GM12878 (cell line): ENCODE measurements around the gene TMEM254. TPM values are rescaled to one million over a fixed set of nuclear protein-coding genes. Genes with fewer than 3 reads are reported as not detected.

Experiments
- ATAC-seq: fragments of 200-7000 bp; cut with Tn5 transposase; 3 replicates; pipeline ENCODE4 v1.9.1; 2020; ENCODE audit warnings: mild to moderate bottlenecking, moderate library complexity
- BruUV-seq: library from RNA; stranded (reverse); fragments of 400-500 nt; replicated peaks from 2 replicates; lab custom pipeline; 2021; lab: Mats Ljungman, UMichigan
- CTCF ChIA-PET: fragments of 300-600 bp; sonication (Branson Sonifier 250); formaldehyde crosslinking; extraction: SDS; loops from one replicate; lab custom pipeline; 2021; ENCODE audit warnings: inconsistent platforms; lab: Yijun Ruan, JAX
- POLR2A ChIA-PET: fragments of 350-600 bp; formaldehyde crosslinking; extraction: SDS; loops from one replicate; lab custom pipeline; 2021; ENCODE audit warnings: inconsistent platforms; lab: Charles Lee
- RAD21 ChIA-PET: fragments of 300-600 bp; sonication (Branson Sonifier 250); formaldehyde crosslinking; loops from one replicate; lab custom pipeline; 2023; ENCODE audit warnings: antibody characterized with exemption; ENCODE audit not compliant: unreplicated experiment; lab: Charles Lee
- SMC1A ChIA-PET: fragments of 300-600 bp; sonication (Branson Sonifier 250); formaldehyde crosslinking; loops from one replicate; lab custom pipeline; 2023; ENCODE audit not compliant: unreplicated experiment, uncharacterized antibody; lab: Charles Lee
- DNase-seq: peaks from one replicate; pipeline ENCODE4 v3.0.0-alpha.2; 2011; ENCODE audit warnings: low read depth, low spot score
- FAIRE-seq: peaks from 3 replicates; lab custom pipeline; 2011; peaks lifted over from hg19 to GRCh38; lab: Jason Lieb, UNC
- H2AFZ ChIP-seq: 2 replicates; pipeline ENCODE4 v1.6.0; 2011; ENCODE audit warnings: low read depth, low read length, control low read depth; ENCODE audit not compliant: control insufficient read depth
- H3K27ac ChIP-seq: 2 replicates; pipeline ENCODE4 v1.5.1; 2011; ENCODE audit warnings: control low read depth; ENCODE audit not compliant: control insufficient read depth, insufficient read depth
- H3K27me3 ChIP-seq, 2 experiments: replicated peaks in 1 of 2; 2 replicates each; pipeline versions ENCODE4 v1.6.0 to v1.6.1; 2011; ENCODE audit warnings: low read length in 1 of 2; ENCODE audit not compliant: control insufficient read depth in 2 of 2, insufficient read depth in 2 of 2
- H3K36me3 ChIP-seq, 2 experiments: 2 replicates each; pipeline ENCODE4 v1.5.1; 2011; ENCODE audit warnings: low read length in 1 of 2; ENCODE audit not compliant: control insufficient read depth in 2 of 2, insufficient read depth in 2 of 2
- H3K4me1 ChIP-seq: 2 replicates; pipeline ENCODE4 v1.6.1; 2011; ENCODE audit warnings: mild to moderate bottlenecking, low read length, moderate library complexity, mixed read lengths; ENCODE audit not compliant: control insufficient read depth, insufficient read depth
- H3K4me2 ChIP-seq: 2 replicates; pipeline ENCODE4 v1.6.0; 2011; ENCODE audit warnings: control low read depth; ENCODE audit not compliant: control insufficient read depth, insufficient read depth
- H3K4me3 ChIP-seq: fragments of 200-600 bp; sonication (generic); 2 replicates; pipeline ENCODE4 v1.5.1; 2016
- H3K79me2 ChIP-seq: 2 replicates; pipeline ENCODE4 v1.6.0; 2011; ENCODE audit warnings: low read length; ENCODE audit not compliant: control insufficient read depth, insufficient read depth
- H3K9ac ChIP-seq: 2 replicates; pipeline ENCODE4 v1.8.0; 2011; ENCODE audit warnings: low read length, control low read depth, mixed read lengths; ENCODE audit not compliant: control insufficient read depth, insufficient read depth
- H3K9me3 ChIP-seq: replicated peaks from 3 replicates; pipeline ENCODE4 v1.5.1; 2011; ENCODE audit warnings: mild to moderate bottlenecking, low read length; ENCODE audit not compliant: control insufficient read depth, insufficient read depth
- H4K20me1 ChIP-seq: 2 replicates; pipeline ENCODE4 v1.6.0; 2011; ENCODE audit not compliant: control insufficient read depth, insufficient read depth
- E4F1 ChIP-seq: fragments of 450-650 bp; IDR thresholded peaks from 2 replicates; pipeline ENCODE4 v1.6.1; 2018; ENCODE audit warnings: borderline replicate concordance, mild to moderate bottlenecking; ENCODE audit not compliant: partially characterized antibody
- EED ChIP-seq: sonication (generic); IDR thresholded peaks from 2 replicates; pipeline ENCODE4 v1.6.1; 2016; ENCODE audit warnings: antibody characterized with exemption, low read depth
- EP300 ChIP-seq, 2 experiments: fragments of 150-350 bp in 1 of 2; IDR thresholded peaks; 2 replicates each; pipeline ENCODE4 v1.6.1; 2011 to 2012; ENCODE audit warnings: low read depth in 2 of 2, low read length in 2 of 2, borderline replicate concordance in 1 of 2, improper control_type of control experiment in 1 of 2, inconsistent platforms in 1 of 2; ENCODE audit not compliant: control insufficient read depth in 1 of 2
- IKZF1 ChIP-seq: fragments of 450-650 bp; conservative IDR thresholded peaks from 2 replicates; pipeline ENCODE4 v1.6.1; 2017; ENCODE audit warnings: antibody characterized with exemption, mild to moderate bottlenecking
- MYB ChIP-seq: fragments of 150-350 bp; IDR thresholded peaks from 2 replicates; pipeline ENCODE4 v1.6.1; 2014; ENCODE audit warnings: mild to moderate bottlenecking, low read depth, low read length, borderline replicate concordance
- MYC ChIP-seq: IDR thresholded peaks from 2 replicates; pipeline ENCODE4 v1.6.1; 2011; ENCODE audit warnings: mild to moderate bottlenecking, low read length, moderate library complexity, inconsistent platforms; ENCODE audit not compliant: insufficient read depth, insufficient replicate concordance, insufficient read length, severe bottlenecking
- NR2F1 ChIP-seq: fragments of 450-650 bp; conservative IDR thresholded peaks from 2 replicates; pipeline ENCODE4 v1.6.1; 2017; ENCODE audit warnings: mild to moderate bottlenecking
- RBBP5 ChIP-seq: fragments of 200-600 bp; sonication (generic); conservative IDR thresholded peaks from 2 replicates; pipeline ENCODE4 v1.6.1; 2016
- SUZ12 ChIP-seq: fragments of 200-600 bp; sonication (generic); IDR thresholded peaks from one replicate; pipeline ENCODE4 v1.6.1; 2018; ENCODE audit warnings: antibody characterized with exemption, mild to moderate bottlenecking; ENCODE audit not compliant: unreplicated experiment
- TBL1XR1 ChIP-seq: IDR thresholded peaks from 2 replicates; pipeline ENCODE4 v1.6.1; 2012; ENCODE audit warnings: low read depth, low read length, improper control_type of control experiment
- TCF3 ChIP-seq: IDR thresholded peaks from 2 replicates; pipeline ENCODE4 v1.6.1; 2012; ENCODE audit warnings: low read depth, mild to moderate bottlenecking, low read length, borderline replicate concordance; ENCODE audit not compliant: insufficient read depth
- ZNF24 ChIP-seq: fragments of 450-650 bp; IDR thresholded peaks from 2 replicates; pipeline ENCODE4 v1.6.1; 2017; ENCODE audit warnings: antibody characterized with exemption, mild to moderate bottlenecking
- WGBS: methylation state at CpG from one replicate; pipeline ENCODE4 v1.1.6; 2016; ENCODE audit warnings: low lambda C conversion rate; ENCODE audit not compliant: insufficient replicate concordance, insufficient coverage; ENCODE audit errors: missing lambda C conversion rate; 5-methylcytosine and 5-hydroxymethylcytosine counted together
- in situ Hi-C: fragments of 300-500 bp; cut with MboI; formaldehyde crosslinking; loops from 9 replicates; pipeline ENCODE4 v1.14.3; 2018; ENCODE audit warnings: mixed read lengths
- intact Hi-C: fragments of 100-400 bp; cut with micrococcal nuclease; formaldehyde crosslinking; loops from one replicate; pipeline ENCODE4 v1.14.2; 2022; ENCODE audit not compliant: unreplicated experiment
- polyA plus RNA-seq, 11 experiments: library from polyadenylated mRNA; depleted of rRNA in 4 of 11; unstranded in 6 of 11; stranded (reverse) in 5 of 11; fragments of >200 nt; fragmentation: Nextera tagmentation in 4 of 11; fragmentation: Illumina TruSeq in 1 of 11; extraction: Ambion mirVana in 4 of 11; extraction: Trizol in 1 of 11; gene quantifications; 1 replicate in 1 of 11; 2 replicates in 10 of 11; pipeline versions ENCODE4 v1.2.1 to v1.2.3, GENCODE V29; 2011 to 2016; ENCODE audit warnings: inconsistent platforms in 2 of 11, missing spikeins in 2 of 11, low read depth in 1 of 11
- total RNA-seq, 4 experiments: library from RNA; depleted of rRNA in 3 of 4; stranded (reverse); fragments of >200 nt in 3 of 4; fragmentation: Illumina TruSeq in 1 of 4; extraction: Trizol in 1 of 4; gene quantifications; 2 replicates each; pipeline versions ENCODE4 v1.2.1 to v1.2.3, GENCODE V29; 2013 to 2021

The TMEM254 gene
- total and polyA plus RNA-seq, 10 of the 15 experiments (the other 5 are each of a cell fraction or from before 2014, with no cell fraction given) = 5.6 to 29.0 (median 13.1) TPM

GRCh38 chr10:80126876-80127275 lies 48.4 kb downstream of the TMEM254 start:
- Histone ChIP-seq H3K9ac (no peak overlapping the region), H2AFZ (no peak overlapping the region), H3K79me2 (no peaks in the 10 kb centered on the region), H3K4me2 (no peak overlapping the region), H3K9me3 (no peaks in the 10 kb centered on the region), H3K4me3 (no peak overlapping the region), H3K27ac (no peak overlapping the region), H3K27me3 (peaks cover 0 to 8% of the 10 kb centered on the region in 2 experiments; a peak in 1 of 4 replicates), H3K36me3 (no peaks in the 10 kb centered on the region), H4K20me1 (no peaks in the 10 kb centered on the region), H3K4me1 (no peaks in the 10 kb centered on the region)
- CTCF ChIA-PET = no interaction called here
- RAD21 ChIA-PET = no interaction called here
- SMC1A ChIA-PET = no interaction called here
- ATAC-seq (no peak), FAIRE-seq (no peak), DNase-seq (no peak)
- BruUV-seq = no TSS peak
- in situ Hi-C loops = no loop called here
- no peak for TF ChIP-seq TBL1XR1
- TF ChIP-seq RBBP5 = no peak
- no peak for TF ChIP-seq ZNF24
- TF ChIP-seq TCF3 = no peak
- TF ChIP-seq IKZF1 = no peak
- no peak for TF ChIP-seq E4F1
- TF ChIP-seq EP300 (IDR thresholded peaks at IDR 0.05; ENCODE audit: borderline replicate concordance in 1 of 2, control insufficient read depth in 1 of 2, low read depth in 2 of 2, low read length in 2 of 2) = no peak
- no peak for TF ChIP-seq EED
- no peak for TF ChIP-seq NR2F1
- TF ChIP-seq MYC = no peak
- TF ChIP-seq SUZ12 = no peak
- no peak for TF ChIP-seq MYB
- 43% methylated on average over 4 of the region's 4 CpGs for whole genome bisulfite sequencing
- intact Hi-C loops = no loop called here
- POLR2A ChIA-PET = no interaction called here
